K562 (cell line): ENCODE measurements around the gene TIMM10. TPM values are rescaled to one million over a fixed set of nuclear protein-coding genes. Genes with fewer than 3 reads are reported as not detected.

Experiments used
- DPF2 ChIP-seq: fragments of 450-650 bp; IDR thresholded peaks from 2 replicates; pipeline ENCODE4 v1.6.1; 2016
- EGR1 ChIP-seq: fragments of 450-650 bp; conservative IDR thresholded peaks from 2 replicates; pipeline ENCODE4 v1.6.1; 2017; ENCODE audit warnings: mild to moderate bottlenecking
- FOXK2 ChIP-seq, 2 experiments: fragments of 450-650 bp; IDR thresholded peaks in 1 of 2; conservative IDR thresholded peaks in 1 of 2; 2 replicates each; pipeline ENCODE4 v1.6.1; 2016; ENCODE audit warnings: low read depth in 2 of 2, mild to moderate bottlenecking in 1 of 2
- MBD2 ChIP-seq: sonication (generic); IDR thresholded peaks from 2 replicates; pipeline ENCODE4 v1.6.1; 2016; ENCODE audit warnings: low read depth, borderline replicate concordance
- RB1 ChIP-seq: fragments of 450-650 bp; IDR thresholded peaks from 2 replicates; pipeline ENCODE4 v1.6.1; 2017; ENCODE audit warnings: low read depth, mild to moderate bottlenecking
- RBFOX2 ChIP-seq: fragments of 200-400 bp; formaldehyde crosslinking; IDR thresholded peaks from 2 replicates; pipeline ENCODE4 v1.6.1; 2017; ENCODE audit warnings: low read depth, mild to moderate bottlenecking, low read length, moderate library complexity
- RBM22 ChIP-seq: fragments of 200-400 bp; formaldehyde crosslinking; IDR thresholded peaks from 2 replicates; pipeline ENCODE4 v1.6.1; 2018; ENCODE audit warnings: low read length, low read depth; ENCODE audit not compliant: poor library complexity, severe bottlenecking
- ZNF395 ChIP-seq: fragments of 200-800 bp; sonication (Bioruptor generic); IDR thresholded peaks from 2 replicates; pipeline ENCODE4 v1.6.1; 2017; ENCODE audit warnings: missing genetic modification characterization, missing compliant biosample characterization
- polyA plus RNA-seq, 8 experiments: library from polyadenylated mRNA; depleted of rRNA in 4 of 8; stranded (reverse) in 5 of 8; unstranded in 3 of 8; fragments of >200 nt; fragmentation: Nextera tagmentation in 2 of 8; fragmentation: Illumina TruSeq in 1 of 8; extraction: Ambion mirVana in 2 of 8; extraction: Trizol in 1 of 8; gene quantifications; 2 replicates each; pipeline versions ENCODE4 v1.2.1 to v1.2.3, GENCODE V29; 2011 to 2014; ENCODE audit warnings: inconsistent platforms in 1 of 8, missing spikeins in 1 of 8
- total RNA-seq, 7 experiments: library from RNA; depleted of rRNA in 6 of 7; stranded (reverse); fragments of >200 nt in 6 of 7; fragmentation: Illumina TruSeq in 2 of 7; extraction: Trizol in 2 of 7; gene quantifications; 2 replicates each; pipeline versions ENCODE4 v1.2.1 to v1.2.3, GENCODE V29; 2011 to 2021; ENCODE audit warnings: low replicate concordance in 1 of 7
- TF ChIP-seq, protein P1 (sequence below): IDR thresholded peaks from 2 replicates; pipeline ENCODE4 v1.6.1; 2012; ENCODE audit warnings: low read depth, low read length, improper control_type of control experiment, borderline replicate concordance

Gene TIMM10
- total and polyA plus RNA-seq, 9 of the 15 experiments (the other 6 are each of a cell fraction or from before 2014, with no cell fraction given): 109 to 553 (median 172) TPM

- TF ChIP-seq ZNF395 (CRISPR knock-in tag): no peak
- TF ChIP-seq RBM22: peak; percentile 47
- TF ChIP-seq FOXK2 (conservative IDR thresholded peaks at IDR 0.05 in 1 of 2, IDR thresholded peaks at IDR 0.05 in 1 of 2; ENCODE audit: low read depth in 2 of 2): peak; percentile 39 to 52; a peak in 1 of 4 replicates
- TF ChIP-seq EGR1: peak; percentile 91
- 0 out of 2 replicates have a peak, but pooled peaks have one; percentile 22 for TF ChIP-seq DPF2
- TF ChIP-seq RBFOX2: peak; percentile 64
- 0 out of 2 replicates have a peak, but pooled peaks have one; percentile 4 for TF ChIP-seq MBD2
- TF ChIP-seq RB1: peak; percentile 40; the same call in 1 of the 2 replicates
- TF ChIP-seq, protein P1, sequence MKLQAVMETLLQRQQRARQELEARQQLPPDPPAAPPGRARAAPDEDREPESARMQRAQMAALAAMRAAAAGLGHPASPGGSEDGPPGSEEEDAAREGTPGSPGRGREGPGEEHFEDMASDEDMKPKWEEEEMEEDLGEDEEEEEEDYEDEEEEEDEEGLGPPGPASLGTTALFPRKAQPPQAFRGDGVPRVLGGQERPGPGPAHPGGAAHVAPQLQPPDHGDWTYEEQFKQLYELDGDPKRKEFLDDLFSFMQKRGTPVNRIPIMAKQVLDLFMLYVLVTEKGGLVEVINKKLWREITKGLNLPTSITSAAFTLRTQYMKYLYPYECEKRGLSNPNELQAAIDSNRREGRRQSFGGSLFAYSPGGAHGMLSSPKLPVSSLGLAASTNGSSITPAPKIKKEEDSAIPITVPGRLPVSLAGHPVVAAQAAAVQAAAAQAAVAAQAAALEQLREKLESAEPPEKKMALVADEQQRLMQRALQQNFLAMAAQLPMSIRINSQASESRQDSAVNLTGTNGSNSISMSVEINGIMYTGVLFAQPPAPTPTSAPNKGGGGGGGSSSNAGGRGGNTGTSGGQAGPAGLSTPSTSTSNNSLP: no peak
- TF ChIP-seq, all 486 proteins: peak for 69
Observed at GRCh38 chr11:57514538-57515331, 15.8 kb downstream of the TIMM10 start (continued).
